ENCODE data around the gene EYA2.

EYA2 gene

DNA sequence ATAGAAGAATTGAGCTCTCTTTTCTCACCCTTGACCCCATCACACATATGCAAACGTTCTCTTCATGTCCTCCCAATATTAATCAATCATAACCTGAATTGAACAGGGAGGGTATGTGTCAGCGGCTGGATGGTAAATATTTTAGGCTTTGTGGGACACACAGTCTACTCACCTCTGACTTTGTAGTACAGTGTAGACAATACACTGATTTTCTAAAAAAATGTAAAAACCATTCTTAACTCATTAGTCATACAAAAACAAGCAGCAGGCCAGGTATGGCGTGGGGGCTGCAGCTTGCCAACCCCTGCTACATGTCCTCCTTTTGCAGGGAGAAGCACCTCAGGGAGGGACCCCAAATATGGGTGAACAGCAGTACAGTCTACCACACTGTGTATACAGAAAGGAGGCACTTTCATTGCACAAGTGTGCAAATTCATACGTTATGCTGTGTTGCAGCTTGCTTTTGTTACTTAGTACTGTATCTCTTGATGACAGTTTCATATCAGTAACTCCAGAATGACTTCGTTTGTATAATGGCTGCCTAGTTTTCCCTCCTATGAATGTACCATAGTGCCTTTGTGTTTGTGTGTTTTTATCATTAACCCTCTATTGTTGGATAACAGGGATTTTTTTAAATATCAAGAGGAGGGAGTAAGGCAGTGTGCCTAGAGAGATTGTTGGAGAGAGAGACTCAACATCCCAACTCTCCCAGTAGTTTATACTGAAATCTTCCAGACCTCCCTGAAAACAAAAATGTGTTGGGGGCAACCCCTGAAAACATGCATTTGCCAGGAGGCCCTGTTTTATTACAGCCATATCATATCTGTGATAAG, 247.5 kb downstream of the EYA2 start:
- DNase-seq (ENCODE audit: low read depth, low spot score) = no peak

DNA sequence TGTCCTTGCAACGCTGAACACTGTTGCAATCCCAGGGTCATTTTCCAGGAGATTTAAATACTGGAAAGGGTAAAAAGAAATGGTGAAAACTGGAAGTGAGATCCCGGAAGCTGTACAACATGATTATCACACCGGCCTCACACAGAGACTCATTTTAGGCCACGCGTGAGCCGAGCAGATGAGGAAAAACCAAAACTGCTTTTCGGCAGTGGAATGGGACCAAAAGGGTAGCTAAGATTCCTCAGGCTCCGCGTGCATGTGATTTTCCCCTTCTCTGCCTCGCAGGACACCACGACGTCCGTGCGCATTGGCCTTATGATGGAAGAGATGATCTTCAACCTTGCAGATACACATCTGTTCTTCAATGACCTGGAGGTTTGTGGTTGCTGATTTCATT, 248.1 kb downstream of the EYA2 start:
- DNase-seq (ENCODE audit: low read depth, low spot score) = no peak

DNA sequence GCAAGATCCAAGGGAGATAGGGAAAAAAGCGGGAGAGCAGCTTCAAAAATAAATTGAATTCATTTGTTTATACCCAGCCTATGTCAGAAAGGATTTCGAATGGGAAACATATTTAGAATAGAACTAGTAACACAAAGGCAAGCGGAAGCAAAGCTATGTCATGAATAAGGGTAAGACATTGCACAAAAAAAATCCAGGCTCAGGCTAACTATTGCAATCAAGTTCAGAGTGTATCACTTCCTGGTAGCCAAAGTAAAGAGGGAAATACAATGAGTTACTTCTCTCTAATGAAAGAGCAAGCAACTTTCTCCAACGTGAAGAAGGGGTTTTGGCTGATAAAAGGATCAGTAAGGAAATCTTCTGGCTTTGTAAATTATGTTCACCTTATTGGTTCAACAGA, 249.0 kb downstream of the EYA2 start:
- DNase-seq (ENCODE audit: low read depth, low spot score) = no peak

DNA sequence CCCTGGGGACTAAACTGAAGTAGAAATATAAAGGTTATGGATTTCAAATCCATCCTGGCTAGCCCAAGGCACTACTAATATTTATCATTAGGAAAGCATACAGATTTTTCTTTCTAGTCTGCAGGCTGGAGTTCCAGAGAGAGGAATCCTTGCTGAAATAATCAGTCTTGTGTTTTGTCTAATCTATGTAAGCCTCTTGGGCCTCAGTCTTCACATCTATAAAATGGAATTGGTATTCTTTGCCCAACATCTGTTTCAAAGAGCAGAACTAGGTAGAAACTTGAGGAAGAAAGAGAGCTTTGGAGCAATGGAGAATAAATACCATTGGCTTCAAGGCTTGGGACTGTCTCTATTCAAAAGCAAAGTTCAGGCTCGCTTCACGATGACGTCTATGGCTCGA, 249.8 kb downstream of the EYA2 start:
- no peak for DNase-seq (ENCODE audit: low read depth, low spot score)

DNA sequence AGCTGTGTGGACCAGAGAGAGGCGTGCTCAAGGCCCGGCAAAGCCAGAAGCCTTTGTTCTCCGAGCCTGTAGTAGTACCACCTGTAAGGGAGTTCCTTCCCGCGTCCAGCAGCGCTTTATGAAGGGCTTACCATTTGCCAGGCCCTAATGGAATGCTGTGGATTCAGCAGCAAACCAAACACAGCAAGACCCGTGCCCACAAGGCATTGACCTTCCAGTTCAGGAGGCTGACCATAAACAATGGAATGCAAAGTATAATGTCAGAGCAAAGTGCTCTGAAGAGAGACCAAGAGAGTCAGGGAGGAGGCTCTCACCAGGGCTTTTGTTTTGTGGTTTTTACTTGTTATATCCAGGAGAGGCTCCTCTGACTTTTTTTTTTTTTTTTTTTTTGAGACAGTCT, 252.0 kb downstream of the EYA2 start:
- no peak for DNase-seq (ENCODE audit: low read depth, low spot score)

DNA sequence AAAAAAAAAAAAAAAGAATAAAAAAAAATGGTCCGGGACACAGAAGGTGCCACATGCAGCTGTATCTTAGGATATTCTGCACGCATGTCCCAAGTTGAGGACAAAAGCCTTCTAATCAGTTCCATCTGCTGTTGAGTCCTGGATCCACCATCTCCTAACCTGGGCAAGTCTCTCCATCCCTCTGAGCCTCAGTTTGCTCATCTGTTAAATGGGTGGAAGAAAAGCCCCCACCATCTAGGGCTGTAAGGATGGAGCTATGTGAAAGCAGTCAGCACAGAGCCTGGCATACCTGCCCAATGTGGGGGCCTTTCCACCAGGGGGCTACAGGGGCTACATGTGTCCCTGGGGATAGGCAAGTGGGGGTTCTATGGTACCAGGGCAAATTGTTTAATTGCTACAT, 253.4 kb downstream of the EYA2 start:
- no peak for DNase-seq (ENCODE audit: low read depth, low spot score)

DNA sequence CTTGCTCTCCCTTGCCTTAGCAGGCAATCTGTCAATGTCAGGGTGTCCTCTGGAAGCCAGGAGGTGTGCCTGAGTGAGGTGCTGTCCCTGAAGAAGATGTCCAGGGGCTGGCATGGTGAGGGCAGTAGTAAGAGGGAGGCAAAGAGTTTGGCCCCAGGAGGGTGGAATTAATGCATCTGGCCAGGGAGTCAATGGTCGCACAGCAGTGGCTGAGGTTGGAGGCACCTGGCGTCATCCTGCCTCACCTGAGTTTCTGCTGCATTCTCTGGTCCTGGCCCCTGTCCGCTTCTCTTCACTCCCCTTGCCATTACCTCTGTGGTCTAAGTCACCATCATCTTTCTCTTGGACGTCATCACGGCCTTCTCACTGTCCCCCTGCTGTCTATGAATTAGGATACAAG, 255.3 kb downstream of the EYA2 start:
- no peak for DNase-seq (ENCODE audit: low read depth, low spot score)

DNA sequence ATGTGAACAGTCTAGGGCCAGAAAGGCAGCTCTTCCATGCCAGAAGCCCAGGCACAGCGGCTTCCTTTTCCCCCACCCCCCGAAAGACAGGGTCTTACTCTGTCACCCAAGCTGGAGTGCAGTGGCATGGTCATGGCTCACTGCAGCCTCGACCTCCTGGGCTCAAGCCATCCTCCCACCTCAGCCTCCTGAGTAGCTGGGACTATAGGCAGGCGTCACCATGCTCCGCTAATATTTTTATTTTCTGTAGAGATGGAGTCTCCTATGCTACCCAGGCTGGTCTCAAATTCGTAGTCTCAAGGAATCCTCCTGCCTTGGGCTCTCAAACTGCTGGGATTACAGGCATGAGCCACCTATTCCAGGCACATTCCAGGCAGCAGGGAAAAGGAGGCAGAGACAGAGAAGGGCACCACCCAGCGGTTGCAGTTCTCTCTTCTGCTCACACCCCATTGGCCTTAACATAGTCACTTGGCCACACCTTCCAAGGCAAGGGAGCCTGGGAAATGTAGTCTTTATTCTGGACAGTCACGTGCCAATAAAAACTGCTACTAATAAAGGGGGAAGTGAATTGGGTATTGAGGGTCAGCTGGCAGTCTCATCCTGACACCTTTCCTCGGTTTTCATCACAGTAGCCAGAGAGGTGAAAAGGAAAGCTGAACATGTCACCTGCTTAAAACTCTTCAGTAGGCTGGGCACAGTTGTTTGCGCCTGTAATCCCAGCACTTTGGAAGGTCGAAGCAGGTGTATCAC, 255.9 kb downstream of the EYA2 start:
- DNase-seq (ENCODE audit: low read depth, low spot score) = peak; percentile 43

DNA sequence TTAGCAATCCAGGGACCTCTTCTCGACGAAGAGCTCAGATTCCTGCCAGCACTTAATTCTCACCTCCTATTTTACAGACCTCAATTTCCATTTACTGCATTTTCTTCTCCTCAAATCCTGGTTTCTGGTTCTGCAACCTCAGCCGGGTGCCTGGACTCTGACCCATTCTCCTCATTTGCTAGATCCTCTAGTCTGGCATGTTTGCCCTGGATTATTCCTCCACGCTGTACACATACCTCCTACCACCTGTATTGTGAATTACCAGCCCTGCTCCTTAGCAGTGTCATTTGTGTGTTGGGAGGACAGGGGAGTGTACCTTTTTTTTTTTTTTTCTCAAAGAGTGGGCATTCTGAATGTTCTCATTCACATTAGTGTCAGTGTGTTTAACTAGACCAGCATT, 257.4 kb downstream of the EYA2 start:
- no peak for DNase-seq (ENCODE audit: low read depth, low spot score)

DNA sequence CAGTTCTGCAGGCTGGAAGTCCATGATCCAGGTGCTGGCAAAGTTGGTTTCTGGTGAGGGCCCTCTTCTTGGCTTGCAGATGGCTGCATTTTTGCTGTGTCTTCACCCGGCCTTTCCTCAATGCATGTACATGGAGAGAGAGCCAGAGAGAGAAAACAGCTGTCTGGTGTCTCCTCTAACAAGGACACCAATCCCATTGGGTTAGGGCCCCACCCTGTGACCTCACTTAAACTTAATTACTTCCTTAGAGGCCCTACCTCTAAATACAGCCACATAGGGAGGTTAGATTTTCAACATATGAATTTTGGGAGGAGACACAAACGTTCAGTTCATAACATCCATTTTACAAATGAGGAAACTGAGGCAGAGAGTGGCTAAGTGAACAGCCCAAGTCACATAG, 259.4 kb downstream of the EYA2 start:
- DNase-seq (ENCODE audit: low read depth, low spot score) = no peak

DNA sequence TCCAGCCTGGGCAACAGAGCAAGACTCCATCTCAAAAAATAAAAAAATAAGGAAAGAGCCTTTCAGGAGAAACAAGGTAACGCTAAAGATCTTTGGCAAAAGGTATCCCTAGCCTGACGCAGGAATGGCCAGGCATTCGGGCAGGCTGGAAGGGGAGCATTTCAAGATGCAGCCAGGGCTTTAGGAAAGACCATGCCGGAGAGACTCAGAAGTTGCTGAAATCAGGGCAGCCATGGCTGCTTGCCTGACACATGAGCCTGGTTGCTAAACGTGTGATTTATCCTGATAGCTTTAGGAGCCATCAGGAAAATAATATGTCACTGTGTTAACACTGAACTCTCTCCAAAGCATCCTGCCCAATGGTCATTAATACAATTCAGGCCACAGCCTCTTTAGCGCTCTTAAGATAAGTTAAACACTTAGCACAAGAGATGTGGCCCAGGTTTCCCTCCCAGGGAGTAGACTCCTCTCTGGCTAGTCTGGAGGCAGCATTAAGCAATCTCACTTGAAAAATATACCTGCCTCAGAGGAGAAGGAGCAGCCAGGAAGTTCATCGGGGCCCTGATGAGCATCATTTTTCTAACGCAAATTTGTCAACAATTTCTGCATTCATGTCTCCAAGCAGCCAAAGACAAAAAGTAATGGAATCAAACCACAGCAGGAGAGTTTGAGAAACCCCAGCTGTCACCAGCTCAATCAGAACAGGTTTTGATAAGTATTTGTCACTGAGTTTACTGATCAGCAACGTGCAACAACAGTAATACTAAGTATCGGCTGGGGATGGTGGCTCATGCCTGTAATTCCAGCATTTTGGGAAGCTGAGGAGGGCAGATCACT, 261.9 kb downstream of the EYA2 start:
- no peak for DNase-seq (ENCODE audit: low read depth, low spot score)

DNA sequence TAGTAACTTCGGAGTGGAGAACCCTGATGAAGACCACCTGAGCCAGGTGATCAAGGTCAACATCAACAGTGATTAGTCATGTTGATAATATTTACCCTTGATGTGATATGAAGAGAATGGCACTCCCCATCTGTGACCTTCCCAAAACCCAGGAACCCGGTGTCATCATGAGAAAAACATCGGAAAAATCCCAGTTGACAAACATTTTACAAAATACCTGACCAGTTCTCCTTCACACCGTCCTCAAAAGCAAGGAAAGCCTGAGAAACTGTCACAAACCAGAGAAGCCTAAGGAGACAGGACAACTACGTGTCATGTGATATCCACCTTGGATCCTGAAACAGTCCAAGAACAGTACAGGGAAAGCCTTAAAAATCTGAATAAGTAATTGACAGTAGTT, 264.5 kb downstream of the EYA2 start:
- no peak for DNase-seq (ENCODE audit: low read depth, low spot score)

DNA sequence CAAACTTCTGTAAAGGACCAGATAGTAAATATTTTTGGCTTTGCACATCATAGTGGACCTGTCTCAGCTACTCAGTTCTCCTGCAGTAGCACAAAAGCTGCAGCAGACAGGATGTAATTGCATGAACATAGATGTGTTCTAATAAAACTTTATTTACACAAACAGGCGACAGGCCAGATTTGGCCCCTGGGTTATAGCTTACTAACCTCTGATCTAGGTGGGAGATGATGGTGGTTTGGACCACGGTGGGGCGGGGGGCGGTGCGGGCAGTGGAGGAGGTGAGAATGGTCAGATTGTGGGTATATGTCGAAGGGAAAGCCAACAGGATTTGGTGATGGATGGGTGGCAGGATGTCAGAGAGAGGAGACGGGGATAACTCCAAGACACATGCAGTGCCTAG, 265.6 kb downstream of the EYA2 start:
- no peak for DNase-seq (ENCODE audit: low read depth, low spot score)

DNA sequence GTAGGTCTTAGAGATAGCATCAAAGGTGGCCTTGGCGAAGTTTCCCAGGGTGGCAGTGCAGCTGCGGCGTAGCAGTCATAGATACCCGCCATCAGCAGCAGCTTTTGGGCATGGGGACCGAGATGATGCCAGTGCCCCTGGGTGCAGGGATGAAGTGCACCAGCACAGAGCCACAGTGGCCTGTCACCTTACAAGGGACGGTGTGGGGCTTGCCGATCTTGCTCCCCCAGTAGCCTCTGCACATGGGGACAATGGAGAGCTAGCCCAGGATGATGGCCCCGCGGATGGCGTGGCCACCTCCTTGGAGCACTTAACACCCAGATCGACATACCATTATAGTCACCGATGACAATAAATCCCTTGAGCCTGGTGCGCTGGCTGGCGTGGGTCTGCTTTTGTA, 266.3 kb downstream of the EYA2 start:
- no peak for DNase-seq (ENCODE audit: low read depth, low spot score)

DNA sequence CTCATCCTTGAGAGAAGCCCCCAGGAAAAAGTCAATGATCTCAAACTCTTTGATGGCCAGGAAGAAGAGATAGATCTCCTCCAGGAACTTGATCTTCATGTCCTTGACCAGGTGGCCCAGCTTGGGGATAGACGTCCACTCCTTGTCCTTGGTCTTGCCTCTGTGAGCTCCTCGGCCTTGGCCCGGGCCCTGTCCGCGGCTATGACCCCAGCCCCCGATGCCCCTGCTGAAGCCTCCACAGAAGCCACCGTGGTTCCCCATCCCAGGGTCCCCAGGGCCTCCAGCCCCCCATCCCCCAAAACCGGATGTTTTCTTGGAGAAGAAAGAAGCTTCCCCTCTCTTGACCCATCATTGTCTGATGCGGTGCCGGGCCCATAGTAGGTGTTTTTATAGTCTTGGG, 266.8 kb downstream of the EYA2 start:
- DNase-seq (ENCODE audit: low read depth, low spot score) = no peak

DNA sequence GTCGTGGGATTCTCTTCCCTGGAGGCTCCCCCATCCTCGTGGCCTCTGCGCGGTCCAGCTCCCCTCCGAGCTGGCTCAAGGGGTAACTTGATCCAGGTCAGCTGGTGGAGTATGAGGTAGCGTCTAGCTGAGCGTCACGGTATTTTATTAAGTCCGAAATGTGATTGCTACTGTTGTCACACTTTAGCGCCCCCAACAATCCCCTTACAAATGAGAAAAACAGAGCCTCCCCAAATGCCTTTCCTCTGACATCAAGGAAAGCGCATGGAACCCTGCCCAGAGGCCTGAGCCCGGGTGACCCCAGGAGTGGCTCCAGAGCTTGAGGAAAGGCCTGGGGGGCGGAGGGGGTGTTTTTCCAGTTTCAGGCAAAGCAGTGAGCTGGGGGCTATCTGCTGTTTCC, 269.5 kb downstream of the EYA2 start:
- DNase-seq (ENCODE audit: low read depth, low spot score) = no peak

DNA sequence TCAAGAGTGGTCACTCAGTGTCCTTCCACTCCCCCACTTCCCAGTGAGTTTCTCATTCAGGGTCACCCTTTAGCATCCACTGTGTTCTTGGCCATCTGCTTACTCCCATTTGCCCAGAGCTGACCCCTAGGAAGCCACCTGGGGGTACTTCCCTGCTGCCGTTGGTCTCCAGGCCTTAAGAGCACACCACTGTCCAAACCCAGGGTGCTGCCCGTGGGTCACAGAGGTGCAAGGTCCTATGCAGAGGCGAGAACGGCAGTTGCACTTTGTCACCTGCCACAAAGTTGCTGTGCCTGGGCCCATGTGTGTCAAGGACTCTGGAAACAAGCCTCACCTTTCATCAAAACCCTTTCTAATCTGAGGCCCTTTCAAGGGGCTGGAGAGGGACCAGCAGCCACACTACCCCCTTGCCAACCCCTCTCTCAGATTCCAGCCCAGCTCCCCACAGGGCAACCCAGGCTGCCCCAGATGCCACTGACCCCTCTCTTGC, 270.8 kb downstream of the EYA2 start:
- no peak for DNase-seq (ENCODE audit: low read depth, low spot score)

DNA sequence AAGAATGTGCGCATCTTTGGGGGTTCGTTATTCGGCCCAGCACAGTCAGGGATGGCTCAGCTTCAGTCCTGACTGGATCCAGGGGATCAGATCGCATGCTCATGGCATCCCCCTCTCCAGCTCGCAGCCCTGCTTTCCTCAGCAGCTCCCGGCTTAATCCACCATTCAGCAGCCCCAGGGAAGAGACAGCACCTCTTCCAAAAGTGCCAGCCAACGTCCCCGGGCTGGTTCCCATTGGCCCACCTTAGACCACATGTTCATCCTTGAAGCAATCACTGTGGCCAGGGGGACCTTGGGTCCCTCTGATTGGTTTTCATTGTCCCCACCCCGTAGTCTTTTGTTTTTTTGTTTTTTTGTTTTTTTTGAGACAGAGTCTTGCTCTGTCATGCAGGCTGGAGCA, 273.2 kb downstream of the EYA2 start:
- no peak for DNase-seq (ENCODE audit: low read depth, low spot score)

DNA sequence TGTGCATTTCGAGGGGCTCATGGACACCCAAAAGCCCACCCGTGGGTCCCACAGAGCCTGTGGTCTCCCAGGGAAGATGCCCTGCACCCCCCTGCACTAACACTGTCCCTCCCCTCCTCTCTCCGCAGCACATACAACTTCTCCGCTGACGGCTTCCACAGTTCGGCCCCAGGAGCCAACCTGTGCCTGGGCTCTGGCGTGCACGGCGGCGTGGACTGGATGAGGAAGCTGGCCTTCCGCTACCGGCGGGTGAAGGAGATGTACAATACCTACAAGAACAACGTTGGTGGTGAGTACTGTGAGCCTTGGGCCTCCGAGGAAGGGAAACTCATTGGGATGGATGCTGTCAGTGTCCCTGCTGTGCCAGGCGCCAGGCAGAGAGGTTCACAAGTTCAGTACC, 277.9 kb downstream of the EYA2 start:
- no peak for DNase-seq (ENCODE audit: low read depth, low spot score)

DNA sequence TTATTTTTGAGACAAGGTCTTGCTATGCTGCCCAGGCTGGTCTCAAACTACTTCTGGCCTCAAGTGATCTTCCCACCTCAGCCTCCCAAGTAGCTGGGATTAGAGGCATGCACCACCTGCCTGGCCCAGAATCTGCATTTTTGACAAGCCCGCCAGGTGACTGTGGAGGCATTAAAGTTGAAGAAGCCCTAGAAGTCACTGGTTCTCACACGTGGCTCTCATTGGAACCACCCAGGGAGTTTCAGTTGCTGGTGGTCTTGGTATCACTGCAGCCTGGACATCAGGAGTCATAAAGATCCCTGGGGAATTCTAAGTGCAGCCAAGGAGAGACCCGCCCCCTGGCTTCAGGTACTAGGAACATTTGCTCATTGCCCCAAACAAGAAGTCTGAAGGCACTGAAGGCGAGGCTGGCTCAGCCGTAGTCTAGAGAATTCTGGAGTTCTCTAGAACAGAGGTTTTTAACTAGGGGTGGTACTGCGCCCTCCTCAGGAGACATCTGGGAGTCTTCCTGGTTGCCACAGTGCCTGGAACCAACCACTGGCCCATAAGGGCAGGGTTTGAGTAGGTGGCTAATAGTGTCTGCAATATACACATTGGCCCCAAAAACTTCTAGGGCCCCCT, 279.1 kb downstream of the EYA2 start:
- DNase-seq (ENCODE audit: low read depth, low spot score) = no peak

DNA sequence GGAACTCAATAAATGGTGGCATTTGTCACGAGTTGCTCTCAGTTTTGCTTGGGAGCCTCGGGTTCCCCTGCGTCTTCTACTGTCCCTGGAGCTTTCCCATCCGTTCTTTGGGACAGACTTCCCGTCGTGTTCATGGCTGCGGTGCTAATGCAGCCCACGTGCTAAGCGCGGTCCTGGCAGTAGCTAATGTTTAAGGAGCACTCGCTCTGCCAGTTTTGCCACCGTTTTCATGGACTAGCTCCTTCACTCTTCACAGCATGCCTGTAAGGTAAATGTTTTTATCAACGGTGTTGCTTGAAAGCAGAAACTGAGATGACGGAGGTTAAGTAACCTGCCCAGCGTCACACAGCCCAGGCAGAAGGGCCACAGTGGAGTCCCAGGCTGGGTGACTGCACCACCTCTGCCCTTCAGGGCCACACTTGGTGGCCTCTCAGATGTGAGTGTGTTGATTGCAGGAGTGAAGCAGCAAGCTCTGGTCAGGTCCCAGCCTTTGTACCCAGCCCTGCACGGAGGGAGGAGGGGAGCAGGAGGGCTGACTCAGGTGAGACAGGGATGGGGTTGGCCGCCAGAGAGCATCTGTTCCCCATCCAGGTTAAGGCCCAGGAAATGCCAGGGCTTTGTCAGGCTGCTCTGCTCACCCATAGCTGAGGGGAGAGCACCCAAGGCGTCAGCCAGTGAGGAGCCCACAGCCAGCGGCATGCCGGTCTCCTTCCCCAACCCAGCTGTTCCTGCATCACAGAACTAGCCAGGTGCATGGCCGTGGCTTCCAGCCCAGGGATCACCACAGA, 280.0 kb downstream of the EYA2 start:
- DNase-seq (ENCODE audit: low read depth, low spot score) = no peak
